GM12892 (cell line): ENCODE results near the gene LGSN.

Experiments
- POLR2A ChIP-seq: IDR thresholded peaks from 2 replicates; pipeline ENCODE4 v1.6.1; 2011; ENCODE audit warnings: low read depth, low read length, control low read depth
- POLR2AphosphoS5 ChIP-seq: IDR thresholded peaks from 2 replicates; pipeline ENCODE4 v1.6.1; 2011; ENCODE audit warnings: low read depth, low read length, control low read depth

DNA sequence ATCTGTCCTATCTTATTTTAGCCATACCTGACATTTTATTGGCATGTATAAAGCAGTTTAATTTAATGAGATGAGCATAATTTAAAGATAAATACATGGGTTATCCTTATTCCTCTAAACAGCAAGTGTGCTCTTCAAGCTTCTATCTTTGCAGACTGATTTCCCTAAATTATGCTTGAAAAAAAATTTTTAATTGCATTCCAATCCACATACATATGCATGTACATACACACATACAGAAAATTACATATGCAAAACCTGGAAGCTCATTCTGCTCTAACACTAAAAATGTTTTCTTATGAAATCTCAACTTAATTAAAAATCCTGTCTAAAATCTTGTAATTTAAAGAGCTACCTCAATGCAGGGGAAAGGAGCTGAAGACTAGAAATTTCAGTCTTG lies 73.2 kb downstream of the LGSN start:
- no peak for TF ChIP-seq POLR2A
- TF ChIP-seq POLR2AphosphoS5, result no peak
